Activated CD8-positive, alpha-beta memory T cell treated with anti-CD3 and anti-CD28 coated beads for 4 hours (primary cell): Measurements from ENCODE around the gene CD99.
"Not testable (repeated sequence)": the region's sequence is repeated elsewhere in the genome, so short reads cannot be mapped to it uniquely, and the experiment has no call there.

ENCODE experiments used
- DNase-seq, 2 donors: peaks; one replicate each; pipeline ENCODE4 v3.0.0-alpha.2; 2020; ENCODE audit warnings: low read depth in 2 of 2

The CD99 gene

DNA sequence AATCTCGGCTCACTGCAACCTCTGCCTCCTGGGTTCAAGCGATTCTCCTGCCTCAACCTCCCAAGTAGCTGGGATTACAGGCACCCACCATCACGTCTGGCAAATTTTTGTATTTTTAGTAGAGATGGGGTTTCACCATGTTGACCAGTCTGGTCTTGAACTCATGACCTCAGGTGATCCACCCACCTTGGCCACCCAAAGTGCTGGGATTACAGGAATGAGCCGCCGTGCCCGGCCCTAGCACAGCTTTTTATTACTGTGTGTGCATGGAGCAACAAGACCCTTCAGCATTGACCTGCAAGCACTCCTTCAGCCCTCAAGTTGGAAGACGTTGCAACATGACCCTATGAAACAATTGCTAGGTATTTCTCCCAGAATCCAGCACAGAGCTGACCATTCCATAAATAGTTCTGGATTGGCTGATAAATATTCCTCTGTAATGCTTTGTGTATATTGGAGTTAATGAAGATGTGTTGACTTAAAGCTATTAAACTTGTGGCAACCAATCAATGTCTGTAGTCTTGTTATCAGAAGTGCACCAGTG, 15.4 kb upstream of the CD99 start:
- DNase-seq = not testable (repeated sequence)

DNA sequence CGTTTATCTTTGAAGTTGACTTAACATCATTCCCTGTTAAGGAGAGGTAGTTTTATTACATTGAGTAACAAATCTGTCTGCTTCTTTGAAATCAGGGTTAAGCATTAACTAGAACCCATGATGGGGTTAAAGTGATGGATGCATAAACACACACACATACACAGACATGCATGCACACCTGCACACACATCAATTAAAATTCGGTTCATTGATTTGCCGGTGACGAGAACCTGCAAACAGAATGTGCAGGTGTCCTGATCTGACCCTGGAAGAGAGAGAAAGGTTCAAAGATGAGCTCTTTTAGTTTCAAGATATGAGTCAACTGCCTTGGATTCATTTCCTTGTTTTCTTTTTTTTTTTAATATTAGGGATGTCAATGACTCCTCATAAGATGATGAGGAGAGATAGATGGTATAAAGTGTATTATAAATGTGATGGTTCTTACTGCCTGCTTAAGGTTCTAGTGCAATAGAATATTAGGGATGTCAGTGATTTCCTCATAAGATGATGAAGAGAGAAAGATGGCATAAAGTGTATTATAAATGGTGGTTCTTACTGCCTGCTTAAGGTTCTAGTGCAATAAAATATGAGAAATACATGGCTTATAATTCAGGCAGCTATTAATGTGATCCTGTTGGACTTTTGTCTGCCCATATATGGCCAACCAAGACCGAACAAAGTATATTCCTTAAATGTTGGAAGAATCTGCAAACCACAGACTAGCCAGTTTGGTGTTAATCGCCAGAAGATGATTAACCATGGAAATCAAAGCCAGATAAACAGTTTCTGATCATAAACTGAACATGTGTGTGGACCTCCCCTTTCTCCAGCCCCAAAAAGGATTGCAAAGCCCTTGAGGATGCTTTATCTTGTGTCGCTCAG, 14.1 kb upstream of the CD99 start:
- DNase-seq = no peak

DNA sequence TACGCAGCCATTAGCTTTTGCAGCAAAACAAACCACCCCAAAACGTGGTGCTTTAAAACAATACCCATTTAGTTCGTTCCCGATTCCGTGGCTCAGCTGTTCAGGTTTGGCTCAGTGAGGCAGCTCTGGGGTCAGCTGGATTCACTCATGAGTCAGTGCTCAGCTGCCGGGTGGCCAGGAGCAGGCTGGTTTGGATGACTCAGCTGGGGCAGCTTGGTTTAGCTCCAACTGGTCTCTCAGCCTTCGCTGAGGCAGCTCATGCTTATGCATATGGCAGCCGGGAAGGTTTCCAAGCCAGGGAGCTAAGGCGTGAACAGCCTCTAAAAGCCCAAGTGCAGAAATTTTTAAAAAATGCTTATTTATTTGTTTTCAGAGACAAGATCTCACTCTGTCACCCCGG, 13.3 kb upstream of the CD99 start:
- DNase-seq = no peak

DNA sequence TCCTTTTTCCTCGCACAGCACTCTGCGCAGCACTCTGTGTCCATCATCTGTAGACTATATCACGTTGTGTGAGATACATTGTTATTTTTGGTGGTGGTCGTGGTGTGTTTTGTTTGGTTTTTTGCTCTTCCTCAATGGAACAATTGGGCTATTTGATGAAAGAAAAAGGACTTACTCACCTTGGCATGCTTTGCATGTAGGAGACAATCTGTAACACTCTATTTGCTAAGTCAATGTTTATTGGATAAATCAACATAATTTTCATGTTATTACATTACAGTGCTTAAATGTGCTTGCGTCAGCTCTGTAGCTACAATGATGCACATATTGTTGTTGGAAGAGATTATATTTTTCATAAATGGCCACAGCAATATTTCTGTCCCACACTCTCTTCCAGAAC, 12.5 kb upstream of the CD99 start:
- DNase-seq = no peak

DNA sequence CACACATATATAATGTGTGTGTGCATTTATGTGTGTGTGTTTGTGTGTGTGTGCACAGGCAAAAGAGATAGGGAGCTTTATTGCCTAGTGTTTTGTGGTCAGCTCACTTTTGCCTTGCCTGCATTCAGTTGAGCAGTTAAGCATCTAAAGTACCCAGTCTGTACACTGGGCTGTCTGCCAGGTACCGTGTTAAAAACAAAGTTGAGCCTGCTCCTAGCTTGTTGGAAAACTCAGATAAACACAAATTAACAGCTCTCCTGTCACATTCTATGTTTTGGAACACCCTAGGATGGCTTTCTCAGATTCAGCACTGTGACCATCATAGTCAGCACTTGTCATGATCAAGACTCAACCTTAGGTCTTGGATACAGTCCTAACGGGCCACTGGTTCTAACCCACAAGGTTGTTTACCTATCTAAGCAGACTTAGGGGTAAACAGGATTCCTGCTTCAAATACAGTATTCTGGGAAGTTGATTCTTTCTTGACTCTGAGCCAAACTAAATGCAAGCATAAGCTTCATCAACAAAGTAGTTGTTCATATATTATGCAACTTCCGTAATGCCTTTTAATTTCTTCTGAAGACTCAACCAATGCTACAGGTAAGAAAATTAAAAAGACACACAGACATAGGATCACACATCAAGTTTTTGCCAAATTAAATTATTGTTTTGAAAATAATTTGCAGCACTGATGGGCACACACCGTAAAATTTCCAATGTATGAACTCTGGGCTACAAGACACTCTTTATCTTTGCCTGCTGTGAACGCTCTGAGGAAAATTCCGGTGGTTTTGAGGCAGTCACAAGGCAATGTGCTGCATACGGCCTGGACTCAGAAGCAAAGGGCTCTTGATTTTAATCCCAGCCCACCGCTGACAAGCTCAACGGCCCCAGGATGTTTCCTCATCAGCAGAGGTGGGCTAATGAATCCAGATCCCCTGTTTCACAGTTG, 11.3 kb upstream of the CD99 start:
- DNase-seq = no peak

DNA sequence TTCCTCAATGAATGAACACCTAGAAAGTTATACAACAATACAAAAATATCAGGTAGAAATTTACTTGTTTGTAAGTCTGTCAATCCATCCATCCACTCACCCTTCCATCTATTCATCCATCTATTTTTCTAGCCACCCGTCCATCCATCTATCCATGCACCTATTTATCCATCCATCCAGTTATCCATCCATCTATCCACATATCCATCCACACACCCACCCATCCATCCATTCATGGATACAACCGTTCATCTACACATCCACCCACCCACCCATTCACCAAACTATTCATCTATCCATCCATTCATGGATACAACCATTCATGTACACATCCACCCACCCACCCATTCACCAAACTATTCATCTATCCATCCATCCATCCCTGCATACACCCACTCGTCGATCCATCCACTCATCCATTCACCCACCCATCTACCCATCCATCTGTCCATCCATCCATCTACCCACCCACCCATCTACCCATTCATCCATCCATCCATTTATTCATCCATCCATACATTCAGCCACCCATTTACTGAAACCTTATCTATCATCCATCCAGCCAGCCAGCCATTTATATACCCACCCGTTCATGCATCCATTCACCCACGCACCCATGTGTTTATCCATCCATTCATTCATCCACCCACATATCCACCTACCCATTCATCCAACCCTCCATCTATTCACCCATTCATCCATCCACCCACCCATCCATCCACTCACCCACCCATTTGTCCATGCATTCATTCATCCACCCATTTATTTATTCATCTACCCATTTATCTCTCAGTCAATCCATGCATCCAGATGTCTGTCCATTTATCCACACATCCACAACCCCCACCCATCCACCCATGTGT, 10.4 kb upstream of the CD99 start:
- no peak for DNase-seq

DNA sequence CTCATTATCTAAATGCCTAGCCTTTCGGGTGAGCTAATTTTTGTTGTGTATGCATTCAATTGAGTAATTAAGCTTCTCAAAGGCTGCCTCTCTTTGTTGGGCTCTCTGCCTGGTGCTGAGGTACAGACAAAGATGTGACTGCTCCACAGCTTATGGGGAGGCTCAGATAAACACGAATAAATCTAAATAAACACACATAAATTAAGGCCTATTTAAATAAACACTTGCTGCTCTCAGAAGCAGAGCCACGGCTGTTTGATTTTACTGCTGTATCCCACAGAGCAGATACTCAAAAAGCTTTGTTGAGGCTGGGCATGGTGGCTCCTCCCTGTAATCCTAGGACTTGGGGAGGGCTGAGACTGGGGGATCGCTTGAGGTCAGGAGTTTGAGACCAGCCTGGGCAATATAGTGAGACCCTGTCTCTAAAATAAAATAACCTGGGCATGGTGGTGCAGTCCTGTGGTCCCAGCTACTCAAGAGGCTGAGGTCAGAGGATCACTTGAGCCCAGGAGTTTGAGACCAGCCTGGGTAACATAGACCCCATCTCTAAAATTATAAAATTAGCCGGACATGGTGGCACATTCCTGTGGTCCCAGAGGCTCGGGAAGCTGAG, 8.4 kb upstream of the CD99 start:
- no peak for DNase-seq

DNA sequence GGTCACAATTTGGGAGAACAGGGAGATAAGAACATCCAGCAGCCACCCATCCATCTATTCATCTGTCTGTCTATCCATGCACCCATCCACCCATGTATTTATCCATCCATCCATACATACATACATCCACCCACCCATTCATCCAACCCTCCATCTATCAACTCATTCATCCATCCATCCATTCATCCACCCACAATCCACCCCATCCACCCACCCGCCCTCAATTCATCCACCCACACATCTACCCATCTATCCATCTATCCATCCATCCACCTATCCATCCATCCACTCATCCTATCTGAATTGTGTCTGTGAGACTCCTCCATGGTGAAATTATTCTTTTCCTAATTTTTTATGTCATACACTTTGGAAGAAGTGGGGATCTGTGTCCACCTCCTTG, 6.8 kb upstream of the CD99 start:
- no peak for DNase-seq

DNA sequence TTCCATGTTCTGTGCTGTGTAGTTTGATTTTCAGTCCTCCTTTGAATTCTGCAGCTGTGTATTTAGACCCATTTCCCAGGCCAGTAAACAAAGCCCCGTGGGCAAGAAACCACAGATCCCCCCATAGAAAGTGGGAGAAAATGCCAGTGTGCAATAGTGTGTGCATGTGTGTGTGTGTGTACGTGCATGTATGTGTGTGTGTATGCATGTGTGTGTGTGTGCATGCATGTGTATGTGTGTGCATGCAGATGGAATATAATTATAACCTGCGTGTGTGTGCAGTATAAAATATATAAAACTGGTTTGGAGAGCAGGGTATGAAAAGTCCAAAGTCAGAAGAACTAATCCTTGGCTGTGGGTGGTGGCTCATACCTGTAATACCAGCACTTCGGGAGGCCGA, 5.2 kb upstream of the CD99 start:
- DNase-seq = no peak

DNA sequence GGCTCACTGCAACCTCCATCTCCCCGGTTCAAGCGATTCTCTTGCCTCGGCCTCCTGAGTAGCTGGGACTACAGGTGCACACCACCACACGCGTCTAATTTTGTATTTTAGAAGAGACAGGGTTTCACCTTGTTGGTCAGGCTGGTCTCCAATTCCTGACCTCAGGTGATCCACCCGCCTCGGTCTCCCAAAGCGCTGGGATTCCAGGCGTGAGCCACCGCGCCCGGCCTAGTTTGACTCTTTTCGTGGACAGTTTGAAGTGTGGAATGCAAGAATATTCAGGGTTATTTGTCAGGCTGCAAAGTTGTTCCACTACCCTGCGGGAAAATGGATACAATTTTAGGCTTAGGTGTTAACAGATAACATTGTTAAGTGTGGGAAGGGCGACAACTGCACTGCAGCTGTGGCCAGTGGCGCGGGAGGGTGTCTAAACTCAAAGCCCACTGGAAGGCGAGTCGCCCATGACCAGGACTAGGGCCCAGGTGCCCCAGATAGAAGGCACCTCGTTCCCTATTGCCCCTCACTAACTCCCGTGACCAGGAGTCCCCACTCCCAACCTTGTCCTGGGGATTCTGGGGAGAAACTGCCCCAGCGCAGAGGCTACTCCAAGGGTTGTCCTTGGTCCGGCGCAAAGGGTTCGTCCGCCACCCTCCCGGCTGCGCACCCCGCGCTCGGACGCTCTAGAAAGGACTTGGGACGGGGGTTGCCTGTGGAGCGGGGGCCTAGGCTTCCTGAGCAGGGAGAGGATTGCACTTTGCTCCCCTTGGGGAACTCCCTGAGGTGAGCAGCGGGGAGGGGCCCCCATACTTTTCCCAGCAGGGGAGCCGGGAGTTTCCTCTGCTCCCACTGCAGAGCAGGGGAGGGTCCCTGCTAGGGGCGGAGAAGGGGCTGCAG, 1.1 kb upstream of the CD99 start:
- DNase-seq = no peak

DNA sequence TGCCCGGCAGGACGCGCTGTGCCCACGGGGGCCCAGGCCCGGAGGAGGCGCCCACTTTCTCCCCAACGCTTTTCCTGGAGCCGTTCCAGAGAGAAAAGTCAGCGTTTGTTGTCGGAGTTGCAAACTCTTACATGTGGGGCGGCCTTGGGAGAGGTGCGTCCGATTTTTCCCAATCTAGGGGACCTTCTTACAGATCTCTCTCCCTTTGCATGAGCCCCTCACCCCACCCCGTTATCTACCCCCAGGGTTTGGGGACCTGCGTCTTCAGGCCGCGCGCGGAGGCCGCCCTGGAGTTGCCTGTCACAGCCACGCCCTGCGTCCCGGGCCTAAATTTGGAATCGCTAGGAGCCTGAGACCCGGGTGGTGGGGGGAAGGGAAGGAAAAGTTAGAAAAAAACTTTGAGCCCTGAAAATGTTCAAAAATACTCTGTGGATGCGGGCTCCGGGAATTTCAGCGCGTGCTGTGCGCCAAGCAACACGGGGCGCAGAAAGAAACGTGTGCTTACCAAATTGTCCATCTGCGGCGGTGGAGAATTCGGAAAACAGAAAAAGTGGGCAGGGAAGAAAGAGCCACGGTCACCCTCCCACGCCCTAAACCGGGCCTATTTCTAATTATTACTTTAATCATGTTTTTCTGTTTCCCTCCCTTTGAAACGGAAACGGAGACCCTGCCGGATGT, 587 bp downstream of the CD99 start:
- DNase-seq = no peak

DNA sequence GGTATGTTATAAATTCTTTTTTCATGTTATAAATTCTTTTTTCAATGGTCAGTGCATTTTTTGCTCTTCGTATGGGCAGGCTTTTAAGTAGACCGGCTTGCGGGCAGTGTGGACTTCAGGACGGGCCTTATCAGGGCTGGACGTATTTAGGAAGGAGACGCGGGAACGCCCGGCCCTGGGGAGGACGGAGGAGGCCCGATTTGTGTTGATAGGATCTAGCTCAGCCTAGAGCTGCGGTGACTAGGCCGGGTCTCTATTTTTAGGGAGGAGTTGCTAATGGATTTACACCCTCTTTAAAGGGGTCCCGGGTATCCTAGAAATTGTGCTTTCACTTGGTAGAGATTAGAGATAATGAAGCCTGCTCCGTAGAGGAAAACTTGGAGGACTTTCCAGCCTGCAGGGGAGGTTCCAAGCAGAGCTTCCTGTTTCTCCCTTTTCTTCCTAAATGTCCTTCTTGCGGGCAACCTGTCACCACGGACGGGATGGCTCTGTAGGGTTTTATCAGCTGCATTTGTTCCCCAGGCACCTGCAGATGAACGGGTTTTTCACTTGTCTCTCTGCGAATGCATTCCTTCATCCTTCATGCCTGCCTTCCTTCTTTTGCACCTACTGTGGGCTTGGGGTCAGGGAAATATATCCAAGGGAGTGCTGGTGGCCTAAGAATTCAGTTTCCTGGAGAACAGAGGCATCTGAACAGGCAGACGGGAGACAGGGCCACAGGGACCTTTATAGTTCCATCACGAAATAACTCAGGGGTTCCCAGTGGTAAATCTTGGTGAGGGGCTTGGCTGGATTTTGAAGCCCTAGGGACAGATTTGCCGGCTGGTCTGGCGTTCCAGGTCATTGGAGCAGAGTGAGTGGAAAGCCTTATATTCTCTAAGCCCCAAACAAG, 1.4 kb downstream of the CD99 start:
- DNase-seq = no peak

DNA sequence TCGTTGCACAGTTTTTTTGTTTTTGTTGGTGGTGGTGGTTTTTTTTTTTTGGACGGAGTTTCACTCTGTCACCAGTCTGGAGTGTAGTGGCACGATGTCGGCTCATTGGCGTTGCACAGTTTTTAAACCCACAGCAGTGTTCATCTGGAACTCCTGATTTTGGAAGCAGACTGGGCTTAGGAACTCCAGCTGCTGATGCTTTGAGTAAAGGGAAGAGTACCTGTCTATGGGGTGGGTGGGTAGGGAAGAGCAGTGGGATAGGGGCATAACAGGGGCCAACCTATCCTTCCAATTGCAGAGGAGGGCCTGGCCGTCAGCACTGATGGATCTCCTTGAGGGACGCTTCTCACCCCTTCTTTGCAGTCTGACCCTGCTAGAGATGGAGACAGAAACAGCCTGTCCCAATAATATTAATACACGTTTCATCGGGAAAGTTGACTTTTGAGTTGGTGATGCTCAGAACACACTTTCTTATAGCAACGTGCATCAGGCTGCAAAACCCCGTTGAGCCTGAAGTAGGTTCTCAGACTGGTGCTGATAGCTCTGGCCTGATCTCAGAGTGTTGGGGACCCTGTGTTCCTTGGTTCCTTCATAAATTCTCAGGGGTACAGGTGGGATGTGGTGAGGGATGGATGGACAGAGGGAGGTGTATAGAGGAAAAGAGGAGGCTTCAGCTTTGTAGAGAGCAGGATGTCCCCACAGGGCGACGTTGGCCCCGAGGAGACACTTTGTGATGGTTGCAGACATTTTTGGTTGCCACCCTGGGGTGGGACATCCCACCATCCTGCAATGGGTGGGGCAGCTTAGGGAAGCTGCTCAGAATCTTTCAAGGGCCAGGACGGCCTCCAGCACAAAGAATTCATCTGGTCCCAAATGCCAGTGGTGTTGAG, 2.3 kb downstream of the CD99 start:
- DNase-seq = no peak

DNA sequence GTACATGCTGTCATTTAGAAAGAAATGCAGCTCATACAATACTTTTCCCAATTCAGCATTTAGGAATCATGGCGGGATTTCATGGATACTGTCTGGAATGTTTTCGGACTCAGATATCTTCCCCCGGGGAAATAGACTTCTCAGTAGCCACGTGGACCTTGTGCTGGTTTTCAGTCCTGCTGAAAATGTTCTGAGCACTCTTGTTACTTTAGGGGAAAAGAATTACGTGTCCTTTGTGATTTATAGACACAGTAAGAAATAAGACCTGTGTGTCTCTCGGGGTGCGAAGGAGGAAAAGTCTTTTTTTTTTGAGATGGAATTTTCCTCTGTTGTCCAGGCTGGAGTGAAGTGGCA, 3.8 kb downstream of the CD99 start:
- no peak for DNase-seq

DNA sequence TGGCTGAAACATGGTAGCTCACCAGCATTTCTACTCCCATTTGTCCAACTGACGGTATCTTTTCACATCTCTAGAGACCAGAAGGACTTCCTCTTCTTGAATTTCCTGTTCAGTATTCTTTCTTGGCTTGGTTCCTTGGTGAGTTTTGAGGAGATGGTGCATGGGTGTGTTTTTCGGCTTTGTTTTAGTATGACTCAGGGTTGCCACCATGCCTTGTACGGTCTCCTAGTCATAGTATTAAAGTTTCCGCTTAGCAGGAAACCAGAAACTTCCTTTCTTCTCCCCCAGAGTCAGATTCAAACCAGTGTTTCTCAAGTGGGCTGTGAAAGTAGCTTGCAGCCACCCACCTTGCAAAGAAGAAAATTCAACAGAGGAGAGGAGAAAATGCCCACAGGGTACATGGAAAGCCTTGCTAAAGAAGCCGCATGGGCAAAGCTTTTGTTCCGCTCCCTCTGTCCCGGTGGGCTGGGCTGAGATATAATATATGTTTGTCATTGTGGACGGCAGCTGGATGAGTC, 5.7 kb downstream of the CD99 start:
- peak in 1 of 2 donors; percentile 49 for DNase-seq

DNA sequence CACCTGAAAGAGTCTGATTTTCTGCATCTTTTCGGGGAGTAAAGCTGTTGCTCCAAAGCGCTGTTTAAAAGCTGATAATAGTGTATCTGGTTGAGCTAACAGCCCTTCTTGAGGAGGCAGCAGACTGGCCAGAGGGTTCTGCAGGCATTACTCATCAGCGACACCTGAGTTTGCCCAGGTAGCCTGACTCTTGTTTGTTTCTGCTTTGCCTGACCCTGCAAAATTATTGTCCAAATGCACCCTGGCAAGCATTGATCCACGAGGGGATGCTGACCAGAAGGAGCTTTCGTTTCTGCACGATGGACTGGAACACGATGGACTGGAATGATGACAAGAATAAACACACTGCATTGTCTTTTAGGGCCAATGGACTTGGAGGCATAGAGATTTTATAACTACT, 6.2 kb downstream of the CD99 start:
- no peak for DNase-seq

DNA sequence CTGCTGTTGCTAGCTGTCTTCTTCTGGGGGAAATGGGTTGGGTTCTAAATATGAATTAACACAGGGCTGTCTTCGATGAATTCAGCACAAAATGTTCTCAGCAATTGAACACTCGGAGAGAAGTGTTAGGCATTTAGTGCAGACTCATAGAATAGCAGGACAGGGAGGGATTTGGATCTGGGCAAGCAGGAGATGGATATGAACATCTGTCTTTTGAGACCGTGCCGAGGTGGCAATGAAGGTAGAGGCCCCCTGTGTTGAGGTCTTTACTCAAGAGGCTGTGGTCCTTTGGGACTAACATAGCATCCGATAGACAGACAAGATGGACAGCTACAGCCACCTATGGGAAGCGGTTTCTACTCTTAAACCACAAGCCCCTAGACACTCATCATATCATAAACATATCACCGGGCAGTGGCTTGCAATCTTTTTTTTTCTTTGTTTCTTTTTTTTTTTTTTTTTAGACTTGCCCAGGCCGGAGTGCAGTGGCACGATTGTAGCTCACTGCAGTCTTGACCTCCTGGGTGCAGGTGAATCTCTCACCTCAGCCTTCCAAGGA, 6.7 kb downstream of the CD99 start:
- DNase-seq = no peak
